CD4-positive, alpha-beta memory T cell (primary cell): ENCODE measurements around the gene AVL9. TPM values are rescaled to one million over a fixed set of nuclear protein-coding genes. Genes with fewer than 3 reads are reported as not detected.

Experiments
- CTCF ChIA-PET: fragments of 350-600 bp; sonication (Branson Sonifier 250); formaldehyde crosslinking; loops from one replicate; lab custom pipeline; 2021; ENCODE audit warnings: inconsistent platforms; ENCODE audit not compliant: partially characterized antibody; lab: Charles Lee
- POLR2A ChIA-PET: fragments of 350-600 bp; sonication (Branson Sonifier 250); formaldehyde crosslinking; loops from one replicate; lab custom pipeline; 2021; ENCODE audit not compliant: partially characterized antibody; lab: Charles Lee
- DNase-seq, 5 donors: peaks; one replicate each; pipeline versions ENCODE4 v3.0.0 to v3.0.0-alpha.2; 2020 to 2022; ENCODE audit warnings: mixed read lengths in 1 of 5
- H3K27ac ChIP-seq: one replicate; pipeline ENCODE4 v1.7.0; 2013; ENCODE audit warnings: low read depth, low read length
- H3K27me3 ChIP-seq: 2 replicates; pipeline ENCODE4 v1.7.0; 2013; ENCODE audit warnings: mild to moderate bottlenecking, low read length, moderate library complexity; ENCODE audit not compliant: insufficient read depth
- H3K36me3 ChIP-seq: 2 replicates; pipeline ENCODE4 v1.7.0; 2013; ENCODE audit warnings: mild to moderate bottlenecking, low read length, moderate library complexity; ENCODE audit not compliant: insufficient read depth
- H3K4me1 ChIP-seq: 2 replicates; pipeline ENCODE4 v1.7.0; 2013; ENCODE audit warnings: mild to moderate bottlenecking, low read length, moderate library complexity; ENCODE audit not compliant: insufficient read depth
- H3K4me3 ChIP-seq, 2 donors: one replicate each; pipeline ENCODE4 v1.7.0; 2013; ENCODE audit warnings: low read length in 2 of 2, mild to moderate bottlenecking in 1 of 2
- H3K9me3 ChIP-seq, 2 donors: one replicate each; pipeline ENCODE4 v1.7.0; 2013; ENCODE audit warnings: low read length in 2 of 2, control low read depth in 1 of 2; ENCODE audit not compliant: control insufficient read depth in 1 of 2
- H3K27ac Mint-ChIP-seq, 7 donors: one replicate each; pipeline ENCODE4 v1.8.0; 2020 to 2021; ENCODE audit warnings: mixed read lengths in 7 of 7, mild to moderate bottlenecking in 6 of 7, inconsistent platforms in 3 of 7, moderate library complexity in 3 of 7
- H3K27me3 Mint-ChIP-seq, 2 donors: one replicate each; pipeline ENCODE4 v1.8.0; 2020 to 2021; ENCODE audit warnings: mixed read lengths in 2 of 2
- H3K36me3 Mint-ChIP-seq, 2 donors: one replicate each; pipeline ENCODE4 v1.8.0; 2020 to 2021; ENCODE audit warnings: mixed read lengths in 2 of 2, inconsistent platforms in 1 of 2, mild to moderate bottlenecking in 1 of 2
- H3K4me1 Mint-ChIP-seq, 4 donors: one replicate each; pipeline ENCODE4 v1.8.0; 2020 to 2021; ENCODE audit warnings: mixed read lengths in 4 of 4, mild to moderate bottlenecking in 1 of 4
- H3K4me3 Mint-ChIP-seq, 8 donors: one replicate each; pipeline ENCODE4 v1.8.0; 2020 to 2021; ENCODE audit warnings: mixed read lengths in 8 of 8, mild to moderate bottlenecking in 7 of 8, moderate library complexity in 6 of 8, inconsistent platforms in 3 of 8
- H3K9me3 Mint-ChIP-seq, 8 donors: one replicate each; pipeline ENCODE4 v1.8.0; 2020 to 2021; ENCODE audit warnings: mixed read lengths in 8 of 8, mild to moderate bottlenecking in 5 of 8, inconsistent platforms in 3 of 8, moderate library complexity in 1 of 8
- intact Hi-C: fragments of 100-400 bp; cut with micrococcal nuclease; formaldehyde crosslinking; loops from one replicate; pipeline ENCODE4 v1.15.1; 2023
- polyA plus RNA-seq, 2 donors: library from polyadenylated mRNA; unstranded; fragments of 300-500 nt; fragmentation: Illumina TruSeq; gene quantifications; one replicate each; pipeline ENCODE4 v1.2.3, GENCODE V29; 2021
- total RNA-seq, 2 experiments: library from RNA; stranded (reverse); gene quantifications; one replicate each; pipeline ENCODE4 v1.2.3, GENCODE V29; 2021

Gene AVL9
- total and polyA plus RNA-seq, 4 experiments from 2014 or later: 9.0 to 40.6 (median 26.4) TPM

- intact Hi-C loops: no loop called here
- no peaks in the 10 kb centered on the region for H3K4me1 ChIP-seq
- POLR2A ChIA-PET: no interaction called here
- Mint-ChIP-seq H3K27me3 (peaks cover 0 to 2% of the 10 kb centered on the region in 2 donors), H3K9me3 (no peaks in the 10 kb centered on the region), H3K36me3 (no peaks in the 10 kb centered on the region), H3K4me1 (no peaks in the 10 kb centered on the region), H3K27ac (no peak overlapping the region), H3K4me3 (no peak overlapping the region)
- H3K9me3 ChIP-seq: no peaks in the 10 kb centered on the region
- no peak for DNase-seq
- no peak overlapping the region for H3K27ac ChIP-seq
- no peaks in the 10 kb centered on the region for H3K27me3 ChIP-seq
- no peaks in the 10 kb centered on the region for H3K36me3 ChIP-seq
- H3K4me3 ChIP-seq: no peak overlapping the region
- CTCF ChIA-PET: no interaction called here
Observed at GRCh38 chr7:32477649-32477980, 17.7 kb upstream of the AVL9 start.

- H3K4me1 Mint-ChIP-seq: no peaks in the 10 kb centered on the region
- H3K4me3 Mint-ChIP-seq: no peak overlapping the region
- H3K27me3 Mint-ChIP-seq: peaks cover 0 to under 1% of the 10 kb centered on the region in 2 donors
- Histone ChIP-seq H3K27me3 (no peaks in the 10 kb centered on the region), H3K4me3 (no peak overlapping the region), H3K36me3 (no peaks in the 10 kb centered on the region), H3K4me1 (no peaks in the 10 kb centered on the region), H3K27ac (no peak overlapping the region), H3K9me3 (no peaks in the 10 kb centered on the region)
- POLR2A ChIA-PET: no interaction called here
- intact Hi-C loops: no loop called here
- no peak overlapping the region for H3K27ac Mint-ChIP-seq
- CTCF ChIA-PET: interaction anchor here (1.1 kb wide), 1 partner anchor 268 kb away, joined by 3 read pairs; no protein-coding TSS in a partner anchor
- H3K36me3 Mint-ChIP-seq: peaks cover 0 to 4% of the 10 kb centered on the region in 2 donors
- H3K9me3 Mint-ChIP-seq: no peaks in the 10 kb centered on the region
- DNase-seq: peak in 1 of 5 donors; percentile 20
Observed at GRCh38 chr7:32479574-32480200, 15.6 kb upstream of the AVL9 start.

DNA sequence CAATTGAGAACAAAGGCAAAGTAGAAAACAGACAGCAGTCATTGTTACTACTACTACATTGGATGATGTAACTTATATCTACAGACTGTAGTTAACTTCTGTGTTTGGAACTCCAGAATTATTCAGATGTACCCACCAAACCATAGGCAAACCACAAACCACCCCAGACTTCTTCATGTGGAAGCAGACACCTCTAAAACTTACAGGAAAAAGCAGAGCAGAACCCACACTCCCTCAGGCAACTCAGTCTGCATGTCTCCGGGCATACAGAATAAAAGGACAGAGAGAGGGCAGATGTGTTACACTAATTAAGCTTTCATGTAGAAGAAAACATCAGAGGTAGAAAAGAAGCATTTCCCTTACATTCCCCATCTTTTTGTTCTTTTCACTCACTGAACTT, 14.1 kb upstream of the AVL9 start:
- Mint-ChIP-seq H3K27me3 (no peaks in the 10 kb centered on the region), H3K36me3 (peaks cover 6 to 14% of the 10 kb centered on the region in 2 donors), H3K4me3 (no peak overlapping the region), H3K9me3 (no peaks in the 10 kb centered on the region), H3K4me1 (no peaks in the 10 kb centered on the region), H3K27ac (peak overlapping the region in 1 of 7 donors; percentile 30)
- H3K4me3 ChIP-seq: no peak overlapping the region
- no peaks in the 10 kb centered on the region for H3K9me3 ChIP-seq
- DNase-seq: no peak
- H3K36me3 ChIP-seq: no peaks in the 10 kb centered on the region
- no peaks in the 10 kb centered on the region for H3K4me1 ChIP-seq
- POLR2A ChIA-PET: no interaction called here
- no peaks in the 10 kb centered on the region for H3K27me3 ChIP-seq
- H3K27ac ChIP-seq: no peak overlapping the region
- intact Hi-C loops: no loop called here
- CTCF ChIA-PET: no interaction called here

GRCh38 chr7:32481921-32482320, 13.4 kb upstream of the AVL9 start:
- H3K9me3 Mint-ChIP-seq: no peaks in the 10 kb centered on the region

GRCh38 chr7:32489788-32490126, 5.5 kb upstream of the AVL9 start:
- Mint-ChIP-seq H3K9me3 (no peaks in the 10 kb centered on the region), H3K27me3 (no peaks in the 10 kb centered on the region), H3K4me3 (peak overlapping the region; percentile 82 to 96 (median 92)), H3K27ac (peak overlapping the region; percentile 92 to 97 (median 94)), H3K36me3 (peaks cover 14 to 36% of the 10 kb centered on the region in 2 donors), H3K4me1 (peaks cover 7 to 27% (median 20%) of the 10 kb centered on the region in 4 donors)
- Histone ChIP-seq H3K27me3 (no peaks in the 10 kb centered on the region), H3K36me3 (no peaks in the 10 kb centered on the region), H3K4me1 (peaks cover 25% of the 10 kb centered on the region), H3K27ac (peak overlapping the region; percentile 79), H3K9me3 (no peaks in the 10 kb centered on the region), H3K4me3 (peak overlapping the region; percentile 67 to 96)
- intact Hi-C loops: loop anchor here (1.0 to 10.0 kb wide), 7 partner anchors 63 to 640 kb away; partner anchors contain the start of genes BBS9 and NT5C3A
- CTCF ChIA-PET: interaction anchor here (0.6 to 1.8 kb wide), 4 partner anchors 136 to 620 kb away, joined by 3 to 7 read pairs (median 4); partner anchors contain the start of gene RP9
- POLR2A ChIA-PET: interaction anchor here (1.1 to 1.8 kb wide), 7 partner anchors 12 to 619 kb away, joined by 3 to 14 read pairs (median 4); partner anchors contain the start of genes KBTBD2 and RP9
- no peak for DNase-seq

More at GRCh38 chr7:32481921-32482320, 13.4 kb upstream of the AVL9 start:
- no peaks in the 10 kb centered on the region for H3K36me3 ChIP-seq
- no peak overlapping the region for H3K4me3 ChIP-seq
- H3K36me3 Mint-ChIP-seq: peaks cover 6 to 20% of the 10 kb centered on the region in 2 donors
- CTCF ChIA-PET: no interaction called here
- DNase-seq: no peak
- no peaks in the 10 kb centered on the region for H3K9me3 ChIP-seq
- no peak overlapping the region for H3K27ac ChIP-seq
- POLR2A ChIA-PET: no interaction called here
- no peaks in the 10 kb centered on the region for H3K27me3 Mint-ChIP-seq
- H3K27ac Mint-ChIP-seq: peak overlapping the region in 1 of 7 donors; percentile 37
- H3K4me3 Mint-ChIP-seq: no peak overlapping the region
- no peaks in the 10 kb centered on the region for H3K4me1 ChIP-seq
- H3K4me1 Mint-ChIP-seq: no peaks in the 10 kb centered on the region
- no peaks in the 10 kb centered on the region for H3K27me3 ChIP-seq
- intact Hi-C loops: no loop called here

DNA sequence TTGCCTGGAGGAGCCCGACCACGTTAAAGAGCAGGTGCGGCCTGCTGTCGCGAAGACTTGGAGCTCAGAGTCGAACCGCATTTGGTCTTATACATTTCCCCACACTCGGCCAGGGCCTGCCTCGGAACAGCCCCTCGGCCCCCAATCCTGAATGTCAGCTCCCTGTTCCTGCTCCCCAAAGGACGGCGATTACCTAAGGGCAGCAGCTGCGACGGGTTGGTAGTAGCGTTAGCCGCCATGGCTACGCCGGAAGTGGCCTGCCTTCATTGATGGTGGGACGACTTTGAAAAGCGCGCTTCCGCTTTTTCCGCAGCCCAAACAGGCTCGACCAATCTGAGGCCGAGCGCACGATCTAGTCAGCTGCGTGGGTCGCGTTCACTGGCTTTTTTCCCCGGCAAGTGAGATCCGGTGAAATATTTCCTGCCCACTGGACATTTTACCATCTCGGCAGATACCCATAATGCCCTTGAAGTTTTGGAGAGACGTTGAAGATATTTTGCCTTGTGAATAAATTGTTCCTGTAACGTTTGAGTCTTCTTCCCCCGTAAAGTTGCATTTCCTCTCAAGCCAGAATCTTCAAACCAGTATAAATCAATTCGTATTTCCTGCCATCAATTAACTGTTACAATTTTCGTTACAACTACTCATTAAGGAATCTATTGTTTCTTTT, 5.0 kb upstream of the AVL9 start, which contains the start of gene LSM5:
Gene LSM5, minus strand, starts transcription at position 254 of the 670 bp plus-strand sequence. Its CDS starts 15 bp downstream, at position 239.
- intact Hi-C loops: loop anchor here (1.0 to 10.0 kb wide), 7 partner anchors 62 to 639 kb away; partner anchors contain the start of genes BBS9 and NT5C3A

DNA sequence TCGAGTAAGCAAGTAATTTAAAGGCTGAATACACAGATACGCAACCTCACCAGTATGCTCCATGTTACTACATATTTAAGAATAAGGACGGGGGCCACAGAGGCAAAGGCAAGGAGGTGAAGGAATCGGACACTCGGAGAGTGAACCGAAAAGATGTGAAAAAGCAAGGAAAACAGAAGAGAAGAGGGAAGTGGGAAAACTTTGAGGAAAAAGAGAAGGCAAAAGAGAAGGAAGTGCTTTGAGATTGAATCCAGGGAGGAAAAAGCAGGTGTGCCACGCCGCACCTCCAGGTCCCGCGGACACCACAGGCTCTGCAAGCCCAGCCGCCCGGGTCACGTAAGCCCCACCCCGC, 367 bp upstream of the AVL9 start:
- ChIA-PET CTCF (interaction anchor here (1.0 kb wide), 1 partner anchor 352 kb away, joined by 4 read pairs; no protein-coding TSS in a partner anchor), POLR2A (interaction anchor here (0.8 to 2.2 kb wide), 8 partner anchors 8 to 635 kb away, joined by 3 to 16 read pairs (median 4); partner anchors contain the start of genes BBS9 and KBTBD2)
- H3K4me1 ChIP-seq: peaks cover 46% of the 10 kb centered on the region
- no peak for DNase-seq
- peak overlapping the region; percentile 76 to 77 for H3K4me3 ChIP-seq
- peak overlapping the region; percentile 90 for H3K27ac ChIP-seq
- no peaks in the 10 kb centered on the region for H3K27me3 ChIP-seq
- H3K9me3 ChIP-seq: no peaks in the 10 kb centered on the region
- H3K27me3 Mint-ChIP-seq: no peaks in the 10 kb centered on the region
- H3K4me3 Mint-ChIP-seq: peak overlapping the region; percentile 88 to 99 (median 96)
- intact Hi-C loops: loop anchor here (1.0 to 10.0 kb wide), 5 partner anchors 57 to 634 kb away; partner anchors contain the start of gene BBS9
- H3K36me3 ChIP-seq: no peaks in the 10 kb centered on the region
- H3K36me3 Mint-ChIP-seq: peaks cover 3 to 25% of the 10 kb centered on the region in 2 donors
- H3K9me3 Mint-ChIP-seq: no peaks in the 10 kb centered on the region
- peaks cover 21 to 53% (median 32%) of the 10 kb centered on the region in 4 donors for H3K4me1 Mint-ChIP-seq
- peak overlapping the region; percentile 89 to 98 (median 97) for H3K27ac Mint-ChIP-seq

More for the DNA sequence above, 5.0 kb upstream of the AVL9 start, which contains the start of gene LSM5:
- Histone ChIP-seq H3K36me3 (no peaks in the 10 kb centered on the region), H3K4me3 (peak within 1 kb of the TSS; percentile 67 to 96), H3K4me1 (peaks cover 27% of the 10 kb centered on the region), H3K27ac (peak within 1 kb of the TSS; percentile 79), H3K9me3 (no peaks in the 10 kb centered on the region), H3K27me3 (no peaks in the 10 kb centered on the region)
- peak; percentile 89 to 92 (median 90) for DNase-seq
- Mint-ChIP-seq H3K4me3 (peak within 1 kb of the TSS; percentile 82 to 96 (median 92)), H3K36me3 (peaks cover 13 to 35% of the 10 kb centered on the region in 2 donors), H3K4me1 (peaks cover 7 to 30% (median 22%) of the 10 kb centered on the region in 4 donors), H3K27me3 (no peaks in the 10 kb centered on the region), H3K9me3 (no peaks in the 10 kb centered on the region), H3K27ac (peak within 1 kb of the TSS; percentile 92 to 97 (median 94))
- POLR2A ChIA-PET: interaction anchor here (1.1 to 1.8 kb wide), 7 partner anchors 12 to 618 kb away, joined by 3 to 14 read pairs (median 4); partner anchors contain the start of genes KBTBD2 and RP9
- CTCF ChIA-PET: interaction anchor here (1.0 to 1.9 kb wide), 4 partner anchors 57 to 619 kb away, joined by 3 to 7 read pairs (median 5); partner anchors contain the start of gene RP9
